Measurements from ENCODE around the gene ZNF23.
"Not testable (repeated sequence)": the region's sequence is repeated elsewhere in the genome, so short reads cannot be mapped to it uniquely, and the experiment has no call there.

The ZNF23 gene

DNA sequence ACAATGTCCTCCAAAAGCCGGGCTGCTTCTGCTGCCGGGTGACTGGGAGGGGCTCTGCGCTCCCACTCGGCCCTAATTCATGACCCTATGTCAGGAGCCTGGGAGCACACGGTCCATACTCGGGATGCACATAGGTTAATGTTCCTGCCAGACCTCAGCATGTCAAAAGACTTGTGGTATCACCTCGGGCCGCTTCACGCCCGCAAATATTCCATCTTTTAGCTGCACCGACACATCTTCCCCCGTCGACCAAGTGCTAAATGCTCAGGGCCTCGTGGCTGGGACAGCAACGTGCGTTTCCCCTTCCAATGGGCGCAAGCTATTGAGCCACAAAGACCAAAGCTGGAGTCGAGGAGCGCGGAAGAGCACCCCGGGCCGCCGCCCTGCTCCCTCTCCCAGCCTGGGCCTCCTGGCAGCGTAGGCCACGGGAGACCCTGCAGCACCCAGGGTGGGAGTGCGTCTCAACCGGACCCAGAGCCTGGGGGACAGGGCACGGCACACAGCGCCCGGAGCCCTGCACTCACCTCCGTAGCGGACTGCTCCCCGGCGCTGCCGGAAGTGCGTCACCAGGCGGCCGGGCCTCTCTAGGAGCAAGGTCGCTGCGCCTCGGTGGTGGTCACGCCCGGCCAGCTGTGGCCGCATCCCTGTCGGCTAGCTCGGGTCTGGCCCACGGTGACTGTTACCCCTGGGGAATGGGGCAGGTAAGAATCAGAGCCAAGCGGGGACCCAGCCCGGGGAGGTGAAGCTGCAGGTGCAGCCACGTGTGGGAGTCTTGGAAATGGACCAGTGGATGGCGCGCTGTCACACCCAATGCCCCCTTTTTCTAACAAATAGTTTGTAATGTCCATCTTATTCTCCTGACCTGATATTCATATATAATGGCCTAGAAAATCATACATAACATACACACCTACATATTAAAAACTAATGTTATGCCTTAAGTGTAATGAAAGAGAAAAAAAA is at the start of gene ZNF23:
TSS of gene ZNF23 (minus strand) at position 562 of the 963 bp plus-strand sequence. CDS start 5,451 bp downstream, outside the sequence.
- DNase-seq: peak; percentile 82

DNA sequence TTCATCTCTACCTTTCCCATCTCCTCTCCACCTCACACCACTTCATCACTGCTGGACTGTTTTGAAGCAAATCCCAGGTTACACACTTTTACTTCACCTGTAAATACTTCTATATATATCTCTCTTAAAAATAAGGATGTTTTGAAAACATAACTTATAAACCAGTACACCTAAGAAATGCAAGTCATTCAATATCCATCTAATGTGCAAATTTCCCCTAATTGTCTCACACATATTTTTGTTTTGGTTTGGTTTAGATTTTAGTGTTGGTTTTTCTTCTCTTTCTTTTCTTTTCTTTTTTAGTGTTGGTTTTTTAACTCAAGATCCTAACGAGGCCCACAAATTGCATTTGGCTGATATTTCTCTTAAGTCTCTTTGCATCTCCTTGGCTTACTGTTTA is 45.0 kb upstream of the ZNF23 start:
- DNase-seq: no peak

DNA sequence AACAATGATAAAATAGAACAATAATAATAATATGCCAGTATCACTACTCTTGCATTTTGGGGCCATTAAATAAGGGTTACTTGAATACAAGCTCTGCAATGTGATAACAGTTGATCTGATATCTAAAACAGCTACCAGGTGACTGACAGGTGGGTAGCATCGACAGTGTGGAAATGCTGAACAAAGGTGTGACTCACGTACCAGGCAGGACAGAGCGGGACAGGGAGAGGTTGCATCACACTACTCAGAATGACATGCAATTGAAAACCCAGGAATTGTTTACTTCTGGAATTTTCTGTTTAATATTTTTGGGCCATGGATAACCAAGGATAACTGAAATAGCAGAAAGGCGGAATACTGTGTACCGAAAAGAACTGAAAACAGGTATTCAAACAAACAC is 42.9 kb upstream of the ZNF23 start:
- no peak for DNase-seq

DNA sequence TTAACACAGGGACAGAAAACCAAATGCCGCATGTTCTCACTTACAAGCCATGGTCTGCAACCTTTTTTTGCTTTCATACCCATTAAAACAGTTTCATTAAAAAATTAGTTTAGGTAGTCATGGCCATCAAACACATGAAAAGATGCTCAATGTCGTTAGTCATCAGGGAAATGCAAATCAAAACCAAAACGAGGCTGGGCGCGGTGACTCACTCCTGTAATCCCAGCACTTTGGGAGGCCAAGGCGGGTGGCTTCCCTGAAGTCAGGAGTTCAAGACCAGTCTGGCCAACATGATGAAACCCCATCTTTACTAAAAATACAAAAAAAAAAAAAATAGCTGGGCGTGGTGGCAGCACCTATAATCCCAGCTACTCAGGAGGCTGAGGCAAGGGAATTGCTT is 42.0 kb upstream of the ZNF23 start:
- DNase-seq: not testable (repeated sequence)

DNA sequence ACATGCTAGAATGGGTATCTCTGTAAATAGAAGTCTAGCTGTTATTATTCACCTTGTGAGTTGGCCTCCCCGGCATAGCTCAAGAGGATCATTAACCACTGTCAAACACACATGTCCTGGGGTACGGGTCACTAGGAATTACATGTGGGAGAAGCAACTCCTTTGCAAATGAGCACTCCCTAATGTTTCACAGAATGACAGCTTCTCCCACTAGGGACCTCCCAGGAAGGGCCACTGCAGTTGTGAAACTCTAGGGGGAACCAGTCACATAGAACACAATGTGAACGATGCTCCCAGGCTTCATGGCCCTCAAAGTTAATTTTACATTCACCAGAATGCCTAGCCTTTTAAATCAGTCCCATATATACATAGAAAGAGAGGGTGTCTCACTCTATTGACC is 39.5 kb upstream of the ZNF23 start:
- DNase-seq: no peak

- no peak for DNase-seq
Observed at GRCh38 chr16:71500964-71501363, 38.9 kb upstream of the ZNF23 start.

- DNase-seq: peak; percentile 67
Observed at GRCh38 chr16:71499775-71500364, 37.8 kb upstream of the ZNF23 start.

GRCh38 chr16:71498031-71498430 is 36.0 kb upstream of the ZNF23 start:
- DNase-seq: no peak

DNA sequence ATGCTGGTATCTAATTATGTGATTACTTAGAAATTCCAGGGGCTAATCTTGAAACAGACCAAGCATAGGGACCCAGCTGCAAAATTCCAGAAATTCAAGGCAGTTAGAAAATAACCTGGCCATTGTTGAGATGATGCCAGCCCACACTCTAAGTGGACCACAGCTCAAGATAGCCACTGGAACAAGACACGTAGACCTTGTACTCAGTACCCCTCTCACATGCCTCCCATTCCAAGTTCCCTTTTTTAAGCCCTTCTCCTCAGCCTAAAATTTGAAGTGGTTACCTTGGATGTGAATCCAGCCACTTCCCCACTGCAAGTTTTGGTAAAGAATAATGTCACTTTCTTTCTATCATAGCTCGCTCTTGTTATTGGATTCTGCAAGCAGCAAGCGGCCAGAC is 31.2 kb upstream of the ZNF23 start:
- DNase-seq: no peak

DNA sequence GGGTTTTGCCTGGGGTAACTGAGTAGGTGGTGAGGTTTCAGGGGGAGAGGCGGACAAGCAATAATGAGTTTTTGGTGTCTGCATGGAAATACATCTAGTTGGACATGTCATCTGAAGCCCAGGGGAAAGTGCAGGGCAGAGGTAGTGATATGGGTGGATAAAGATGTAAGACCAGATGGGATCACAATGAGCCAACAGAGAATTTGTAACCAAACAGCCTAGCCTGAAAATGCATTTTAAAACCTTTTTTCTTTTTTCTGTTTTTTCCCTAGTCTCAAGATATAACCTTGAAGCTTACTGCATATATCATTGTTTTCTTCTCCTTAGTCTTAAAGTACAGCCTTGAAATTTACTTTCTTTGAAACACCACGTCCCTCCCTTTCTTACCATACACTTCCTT is 30.7 kb upstream of the ZNF23 start:
- DNase-seq: no peak

DNA sequence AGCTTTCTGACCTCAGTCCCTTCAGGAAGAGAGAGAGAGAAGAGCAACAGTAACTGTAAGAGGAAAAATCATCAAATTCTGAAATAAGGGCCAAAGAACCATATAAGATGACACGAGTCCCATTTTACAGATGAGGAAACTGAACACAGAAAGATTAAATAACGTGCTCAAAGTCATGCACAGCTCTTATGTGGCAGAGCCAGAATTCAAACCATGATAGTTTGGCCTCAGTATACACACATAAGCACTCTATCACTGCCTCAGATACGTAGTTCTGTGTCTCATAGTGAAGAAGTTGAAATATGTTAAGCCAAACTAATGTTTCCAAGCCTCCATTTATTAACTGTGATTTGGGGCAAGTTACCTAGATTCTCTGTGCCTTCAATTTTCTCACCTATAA is 29.0 kb upstream of the ZNF23 start:
- no peak for DNase-seq

- no peak for DNase-seq
Observed at GRCh38 chr16:71490361-71490760, 28.3 kb upstream of the ZNF23 start.

GRCh38 chr16:71489122-71489521 is 27.1 kb upstream of the ZNF23 start, which contains the start of gene ZNF19:
Gene ZNF19 (minus strand): TSS chr16:71489324. CDS start chr16:71482114, 7,210 bp downstream.
- no peak for DNase-seq

DNA sequence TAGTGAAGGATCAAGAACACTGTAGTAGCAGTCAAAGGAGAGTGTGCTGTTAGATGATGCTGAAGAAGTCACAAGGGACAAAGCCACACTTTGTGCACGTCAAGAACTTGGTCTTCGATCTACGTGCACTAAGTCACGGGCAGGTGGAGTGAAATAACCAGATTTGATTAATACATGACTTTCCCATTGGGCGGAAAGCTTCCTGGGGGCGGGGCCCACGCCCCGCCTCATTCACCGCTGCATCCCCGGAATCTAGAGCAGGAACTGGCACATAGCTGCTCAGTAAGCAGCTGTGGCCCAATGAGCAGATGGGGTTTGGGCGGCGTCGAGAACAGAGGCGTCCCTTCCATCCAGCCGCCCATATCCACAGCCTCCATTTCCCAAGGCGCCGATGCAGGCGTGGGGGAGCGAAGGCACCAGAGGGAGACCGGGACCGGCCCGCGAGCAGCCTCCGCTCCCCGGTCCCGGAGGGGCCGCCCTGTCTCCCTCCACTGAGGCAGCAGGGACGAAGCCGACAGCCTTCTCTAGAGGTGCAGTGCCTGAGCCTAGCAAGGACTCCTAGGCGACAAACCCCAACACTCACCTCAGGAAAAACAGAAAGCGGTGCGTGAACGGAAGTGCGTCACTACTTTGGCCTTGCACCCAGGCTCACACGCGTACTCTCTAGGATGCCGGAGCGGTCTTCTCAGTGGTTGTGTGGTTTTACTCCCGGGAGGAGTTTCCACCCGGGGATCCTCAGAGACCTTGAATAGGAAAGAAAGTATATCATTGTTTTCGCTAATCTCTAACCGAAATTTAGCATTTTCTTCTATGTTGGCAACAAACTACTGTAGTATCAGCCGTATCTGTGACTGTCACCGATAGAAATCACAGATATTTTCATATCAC is 22.2 kb upstream of the ZNF23 start:
- DNase-seq: peak; percentile 87

DNA sequence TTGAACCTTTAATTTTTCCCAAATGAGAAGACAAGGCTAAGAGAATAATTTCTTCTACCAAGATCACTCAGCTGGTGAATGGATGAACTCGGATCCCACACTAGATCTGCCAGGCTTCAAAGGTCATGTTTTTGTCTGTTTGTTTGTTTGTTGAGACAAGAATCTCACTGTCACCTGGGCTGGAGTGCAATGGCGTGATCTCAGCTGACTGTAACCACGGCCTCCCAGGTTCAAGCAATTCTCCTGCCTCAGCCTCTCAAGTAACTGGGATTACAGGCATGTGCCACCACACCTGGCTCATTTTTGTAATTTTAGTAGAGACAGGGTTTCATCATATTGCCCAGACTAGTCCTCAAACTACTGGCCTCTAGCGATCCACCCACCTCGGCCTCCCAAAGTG is 20.5 kb upstream of the ZNF23 start:
- no peak for DNase-seq

GRCh38 chr16:71480956-71481355 is 18.9 kb upstream of the ZNF23 start:
- no peak for DNase-seq

DNA sequence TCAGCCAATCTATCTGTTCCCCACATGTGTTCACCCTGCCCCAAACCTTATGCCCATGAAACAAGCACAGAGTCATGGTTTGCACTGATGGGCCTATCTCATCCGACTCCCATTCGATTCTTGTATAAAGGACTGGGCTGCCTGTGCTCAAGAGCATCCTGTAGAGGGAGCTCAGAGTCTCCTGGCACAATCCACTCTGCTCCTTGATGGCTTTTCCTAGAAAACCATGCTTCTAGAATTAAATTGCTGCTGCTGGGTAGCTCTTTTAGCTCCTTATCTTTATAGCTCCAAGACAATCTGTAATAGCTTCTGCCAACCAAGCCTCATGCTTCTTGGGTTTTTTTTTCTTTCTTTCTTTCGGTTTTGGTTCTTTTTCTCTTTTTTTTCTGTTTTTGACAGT is 17.4 kb upstream of the ZNF23 start:
- no peak for DNase-seq

GRCh38 chr16:71476457-71477124 is 14.5 kb upstream of the ZNF23 start:
- no peak for DNase-seq

DNA sequence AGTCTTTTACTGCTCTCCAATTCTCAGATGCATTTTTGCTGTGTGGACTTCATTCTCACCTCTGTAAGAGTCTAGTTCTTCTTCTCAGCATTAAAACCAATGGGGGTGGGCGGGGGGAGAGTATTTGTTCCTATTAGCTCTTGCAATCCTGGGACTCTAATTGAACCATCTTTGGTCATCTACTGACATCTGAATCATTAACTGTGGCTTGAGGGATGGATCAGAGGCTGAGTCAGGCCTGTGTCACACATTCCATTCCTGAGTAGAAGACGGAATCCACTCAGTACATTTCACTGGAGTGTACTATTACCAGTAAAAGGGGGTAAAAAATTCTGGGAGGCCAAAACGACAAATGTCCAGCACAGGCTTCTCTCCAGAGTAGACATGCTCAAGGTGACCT is 12.8 kb upstream of the ZNF23 start:
- no peak for DNase-seq

DNA sequence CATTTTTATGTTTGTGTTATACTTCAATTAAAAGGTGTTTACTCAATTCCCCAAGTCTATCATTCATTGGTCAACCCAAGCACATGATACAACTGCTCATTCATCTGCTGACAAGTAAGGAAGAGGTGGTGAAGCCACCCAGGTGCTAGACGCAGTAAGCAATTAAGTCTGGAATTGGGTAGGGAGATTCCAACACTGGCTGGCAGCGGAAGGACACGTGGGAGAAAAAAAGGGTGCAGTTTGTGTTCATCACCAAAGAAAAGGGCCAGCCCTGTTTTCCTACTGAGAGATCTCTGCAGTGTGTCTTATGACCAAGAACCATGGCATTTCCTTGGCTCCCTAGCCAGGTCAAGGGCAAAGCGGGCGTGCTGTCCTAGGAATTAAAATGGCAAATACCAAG is 11.8 kb upstream of the ZNF23 start:
- DNase-seq: no peak

DNA sequence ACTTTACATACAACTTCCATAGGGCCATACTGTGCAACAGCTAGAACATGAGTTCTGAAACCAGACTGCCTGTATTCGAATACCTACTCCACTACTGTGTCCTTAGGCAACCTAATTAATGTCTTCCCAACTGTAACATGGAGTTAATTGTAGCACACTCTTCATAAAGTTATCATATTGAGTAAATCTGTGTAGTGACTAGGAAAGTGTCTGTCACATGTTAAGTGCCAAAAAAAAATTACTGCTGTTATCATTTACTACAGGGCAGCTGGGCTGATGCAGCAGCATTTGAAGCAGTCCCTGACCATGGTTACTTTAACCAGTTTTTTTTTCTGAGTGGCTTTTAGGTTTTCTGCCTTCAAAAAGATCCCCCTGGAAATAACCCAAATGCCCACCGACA is 10.9 kb upstream of the ZNF23 start:
- DNase-seq: no peak

GRCh38 chr16:71472051-71472450 is 10.0 kb upstream of the ZNF23 start:
- DNase-seq: no peak

DNA sequence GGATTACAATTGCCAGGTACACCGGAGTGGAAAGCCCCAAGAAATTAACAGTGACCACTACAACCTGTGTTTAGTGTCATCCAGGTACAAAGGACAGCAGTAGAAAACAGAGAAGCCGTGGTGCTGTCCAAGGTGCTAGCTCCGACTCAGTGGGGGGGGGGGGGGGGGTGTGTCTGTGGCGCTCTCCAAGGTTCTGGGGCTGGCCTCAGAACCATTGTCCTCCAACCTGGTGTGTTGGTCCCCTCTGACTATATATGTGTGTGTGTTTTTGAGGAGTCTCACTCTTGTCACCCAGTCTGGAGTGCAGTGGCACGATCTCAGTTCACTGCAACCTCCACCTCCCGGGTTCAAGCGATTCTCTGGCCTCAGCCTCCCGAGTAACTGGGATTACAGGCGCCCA is 5.8 kb upstream of the ZNF23 start:
- peak; percentile 36 for DNase-seq
